Thyroid gland (tissue), 4 donors: Measurements from ENCODE around the gene SNX27.
"Not testable (repeated sequence)": the region's sequence is repeated elsewhere in the genome, so short reads cannot be mapped to it uniquely, and the experiment has no call there.

Experiments used
- POLR2A ChIP-seq, 2 donors: fragments of 450-650 bp; IDR thresholded peaks; one replicate each; pipeline ENCODE4 v1.6.1; 2017; ENCODE audit warnings: antibody characterized with exemption in 2 of 2, mild to moderate bottlenecking in 2 of 2, moderate library complexity in 1 of 2
- TF ChIP-seq, protein P1 (sequence below), 6 experiments: fragments of 200-600 bp in 3 of 6; fragments of 450-650 bp in 3 of 6; sonication (generic) in 3 of 6; IDR thresholded peaks; one replicate each; pipeline ENCODE4 v1.5.1; 2016 to 2019; ENCODE audit warnings: antibody characterized with exemption in 6 of 6, mild to moderate bottlenecking in 2 of 6, inconsistent platforms in 1 of 6, moderate library complexity in 1 of 6

DNA sequence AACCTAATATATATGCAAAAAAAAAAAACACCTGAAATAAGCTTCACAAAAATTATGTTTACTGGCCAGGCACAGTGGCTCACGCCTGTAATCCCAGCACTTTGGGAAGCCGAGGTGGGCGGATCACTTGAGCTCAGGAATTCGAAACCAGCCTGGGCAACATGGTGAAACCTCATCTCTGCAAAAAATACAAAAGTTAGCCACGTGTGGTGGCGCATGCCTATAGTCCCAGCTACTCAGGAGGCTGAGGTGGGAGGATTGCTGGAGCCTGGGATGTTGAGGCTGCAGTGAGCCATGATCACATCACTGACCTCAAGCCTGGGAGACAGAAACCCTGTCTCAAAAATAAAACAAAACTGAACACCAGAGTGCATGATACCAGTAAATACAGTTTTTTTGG is 7.1 kb downstream of the SNX27 start:
- TF ChIP-seq, protein P1, sequence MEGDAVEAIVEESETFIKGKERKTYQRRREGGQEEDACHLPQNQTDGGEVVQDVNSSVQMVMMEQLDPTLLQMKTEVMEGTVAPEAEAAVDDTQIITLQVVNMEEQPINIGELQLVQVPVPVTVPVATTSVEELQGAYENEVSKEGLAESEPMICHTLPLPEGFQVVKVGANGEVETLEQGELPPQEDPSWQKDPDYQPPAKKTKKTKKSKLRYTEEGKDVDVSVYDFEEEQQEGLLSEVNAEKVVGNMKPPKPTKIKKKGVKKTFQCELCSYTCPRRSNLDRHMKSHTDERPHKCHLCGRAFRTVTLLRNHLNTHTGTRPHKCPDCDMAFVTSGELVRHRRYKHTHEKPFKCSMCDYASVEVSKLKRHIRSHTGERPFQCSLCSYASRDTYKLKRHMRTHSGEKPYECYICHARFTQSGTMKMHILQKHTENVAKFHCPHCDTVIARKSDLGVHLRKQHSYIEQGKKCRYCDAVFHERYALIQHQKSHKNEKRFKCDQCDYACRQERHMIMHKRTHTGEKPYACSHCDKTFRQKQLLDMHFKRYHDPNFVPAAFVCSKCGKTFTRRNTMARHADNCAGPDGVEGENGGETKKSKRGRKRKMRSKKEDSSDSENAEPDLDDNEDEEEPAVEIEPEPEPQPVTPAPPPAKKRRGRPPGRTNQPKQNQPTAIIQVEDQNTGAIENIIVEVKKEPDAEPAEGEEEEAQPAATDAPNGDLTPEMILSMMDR (IDR thresholded peaks at IDR 0.05), result not testable (repeated sequence)
- not testable (repeated sequence) for TF ChIP-seq POLR2A (IDR thresholded peaks at IDR 0.05)
